GM18517 (cell line): Measurements from ENCODE around the gene NEIL3.

ENCODE experiments used
- ATAC-seq: cut with Tn5 transposase; IDR thresholded peaks from one replicate; pipeline ENCODE4 v1.9.1; 2021; ENCODE audit warnings: mild to moderate bottlenecking, moderate library complexity; ENCODE audit not compliant: unreplicated experiment

Gene NEIL3

GRCh38 chr4:177356206-177356605, 46.5 kb downstream of the NEIL3 start:
- ATAC-seq = no peak

- no peak for ATAC-seq
Observed at GRCh38 chr4:177356921-177357320, 47.2 kb downstream of the NEIL3 start.

GRCh38 chr4:177367336-177367735, 57.7 kb downstream of the NEIL3 start:
- no peak for ATAC-seq

- no peak for ATAC-seq
Observed at GRCh38 chr4:177369372-177369771, 59.7 kb downstream of the NEIL3 start.

GRCh38 chr4:177371461-177371860, 61.8 kb downstream of the NEIL3 start:
- ATAC-seq = no peak

- ATAC-seq = no peak
Observed at GRCh38 chr4:177374966-177375365, 65.3 kb downstream of the NEIL3 start.

GRCh38 chr4:177375372-177375771, 65.7 kb downstream of the NEIL3 start:
- no peak for ATAC-seq

GRCh38 chr4:177376024-177376423, 66.3 kb downstream of the NEIL3 start:
- no peak for ATAC-seq

- ATAC-seq = no peak
Observed at GRCh38 chr4:177380730-177381287, 71.1 kb downstream of the NEIL3 start.

GRCh38 chr4:177381762-177382310, 72.2 kb downstream of the NEIL3 start:
- no peak for ATAC-seq

- no peak for ATAC-seq
Observed at GRCh38 chr4:177384856-177385397, 75.3 kb downstream of the NEIL3 start.

- no peak for ATAC-seq
Observed at GRCh38 chr4:177385576-177386277, 76.1 kb downstream of the NEIL3 start.

- no peak for ATAC-seq
Observed at GRCh38 chr4:177386278-177386815, 76.7 kb downstream of the NEIL3 start.

GRCh38 chr4:177391287-177391686, 81.6 kb downstream of the NEIL3 start:
- ATAC-seq = no peak

- no peak for ATAC-seq
Observed at GRCh38 chr4:177391953-177392352, 82.3 kb downstream of the NEIL3 start.

- no peak for ATAC-seq
Observed at GRCh38 chr4:177393236-177393635, 83.6 kb downstream of the NEIL3 start.

GRCh38 chr4:177396352-177396751, 86.7 kb downstream of the NEIL3 start:
- ATAC-seq = no peak

- no peak for ATAC-seq
Observed at GRCh38 chr4:177400030-177400429, 90.4 kb downstream of the NEIL3 start.

GRCh38 chr4:177401658-177402273, 92.1 kb downstream of the NEIL3 start:
- ATAC-seq = no peak

GRCh38 chr4:177403746-177404145, 94.1 kb downstream of the NEIL3 start:
- no peak for ATAC-seq

- no peak for ATAC-seq
Observed at GRCh38 chr4:177404342-177404741, 94.7 kb downstream of the NEIL3 start.

GRCh38 chr4:177404986-177405385, 95.3 kb downstream of the NEIL3 start:
- no peak for ATAC-seq
